ENCODE data around the gene TXNRD2.

The TXNRD2 gene

DNA sequence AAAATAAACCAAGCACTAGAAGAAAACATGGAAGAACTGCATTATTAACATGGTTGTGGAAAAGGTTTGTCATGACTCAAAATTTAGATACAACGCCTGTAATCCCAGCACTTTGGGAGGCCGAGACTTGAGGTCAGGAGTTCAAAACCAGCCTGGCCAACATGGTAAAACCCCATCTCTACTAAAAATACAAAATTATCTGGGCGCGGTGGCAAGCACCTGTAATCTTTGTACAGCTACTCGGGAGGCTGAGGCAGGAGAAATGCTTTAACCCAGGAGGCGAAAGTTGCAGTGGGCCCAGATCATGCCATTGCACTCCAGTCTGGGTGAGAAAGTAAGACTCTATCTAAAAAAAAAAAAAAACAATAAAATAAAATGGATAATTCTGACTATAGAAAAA, 110.6 kb downstream of the TXNRD2 start:
- H3K4me3 ChIP-seq (ENCODE audit: low read length): no peak overlapping the region
- no peaks in the 10 kb centered on the region for H3K36me3 ChIP-seq (replicated peaks; ENCODE audit: low read depth, low read length)
- no peak overlapping the region for H3K9ac ChIP-seq (ENCODE audit: low read length)
- no peaks in the 10 kb centered on the region for H3K27me3 ChIP-seq (ENCODE audit: low read depth, low read length)
- no peaks in the 10 kb centered on the region for H3K9me3 ChIP-seq (ENCODE audit: insufficient read depth, low read length)
- H4K20me1 ChIP-seq (ENCODE audit: insufficient read depth, low read length): no peaks in the 10 kb centered on the region
- no peak for TF ChIP-seq EZH2phosphoT487 (IDR thresholded peaks at IDR 0.05; ENCODE audit: low read depth)
- TF ChIP-seq, protein P1, sequence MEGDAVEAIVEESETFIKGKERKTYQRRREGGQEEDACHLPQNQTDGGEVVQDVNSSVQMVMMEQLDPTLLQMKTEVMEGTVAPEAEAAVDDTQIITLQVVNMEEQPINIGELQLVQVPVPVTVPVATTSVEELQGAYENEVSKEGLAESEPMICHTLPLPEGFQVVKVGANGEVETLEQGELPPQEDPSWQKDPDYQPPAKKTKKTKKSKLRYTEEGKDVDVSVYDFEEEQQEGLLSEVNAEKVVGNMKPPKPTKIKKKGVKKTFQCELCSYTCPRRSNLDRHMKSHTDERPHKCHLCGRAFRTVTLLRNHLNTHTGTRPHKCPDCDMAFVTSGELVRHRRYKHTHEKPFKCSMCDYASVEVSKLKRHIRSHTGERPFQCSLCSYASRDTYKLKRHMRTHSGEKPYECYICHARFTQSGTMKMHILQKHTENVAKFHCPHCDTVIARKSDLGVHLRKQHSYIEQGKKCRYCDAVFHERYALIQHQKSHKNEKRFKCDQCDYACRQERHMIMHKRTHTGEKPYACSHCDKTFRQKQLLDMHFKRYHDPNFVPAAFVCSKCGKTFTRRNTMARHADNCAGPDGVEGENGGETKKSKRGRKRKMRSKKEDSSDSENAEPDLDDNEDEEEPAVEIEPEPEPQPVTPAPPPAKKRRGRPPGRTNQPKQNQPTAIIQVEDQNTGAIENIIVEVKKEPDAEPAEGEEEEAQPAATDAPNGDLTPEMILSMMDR (IDR thresholded peaks at IDR 0.05; ENCODE audit: low read depth, low read length): no peak
- H3K79me2 ChIP-seq (ENCODE audit: low read length): no peaks in the 10 kb centered on the region
- peaks cover 10% of the 10 kb centered on the region for H3K4me1 ChIP-seq (ENCODE audit: low read length)
- H3K4me2 ChIP-seq (ENCODE audit: low read length): no peak overlapping the region
- no peak overlapping the region for H2AFZ ChIP-seq (ENCODE audit: low read depth, low read length)
- H3K27ac ChIP-seq (ENCODE audit: low read length): no peak overlapping the region

DNA sequence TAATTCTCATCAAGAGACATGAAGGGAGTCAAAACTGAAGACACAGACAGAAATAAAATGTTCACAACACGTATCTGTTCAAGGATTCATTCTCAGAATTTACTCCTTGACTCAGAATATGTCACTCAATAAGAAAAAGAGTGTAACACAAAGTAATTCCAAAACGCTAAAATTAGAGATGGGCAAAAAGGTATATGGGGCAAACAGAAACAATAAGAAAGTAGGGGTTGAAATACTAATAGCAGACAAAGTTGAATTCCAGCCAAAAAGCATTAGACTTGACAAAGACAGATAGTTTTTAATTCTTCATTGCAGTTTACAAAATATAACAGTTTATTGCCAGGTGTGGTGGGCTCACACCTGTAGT, 113.6 kb downstream of the TXNRD2 start:
- H3K4me1 ChIP-seq (ENCODE audit: low read length): peaks cover 9% of the 10 kb centered on the region
- no peak overlapping the region for H2AFZ ChIP-seq (ENCODE audit: low read depth, low read length)
- H3K9me3 ChIP-seq (ENCODE audit: insufficient read depth, low read length): no peaks in the 10 kb centered on the region
- H4K20me1 ChIP-seq (ENCODE audit: insufficient read depth, low read length): no peaks in the 10 kb centered on the region
- H3K27me3 ChIP-seq (ENCODE audit: low read depth, low read length): no peaks in the 10 kb centered on the region
- H3K79me2 ChIP-seq (ENCODE audit: low read length): no peaks in the 10 kb centered on the region
- no peaks in the 10 kb centered on the region for H3K36me3 ChIP-seq (replicated peaks; ENCODE audit: low read depth, low read length)
- H3K4me3 ChIP-seq (ENCODE audit: low read length): no peak overlapping the region
- no peak overlapping the region for H3K4me2 ChIP-seq (ENCODE audit: low read length)
- no peak overlapping the region for H3K27ac ChIP-seq (ENCODE audit: low read length)
- no peak overlapping the region for H3K9ac ChIP-seq (ENCODE audit: low read length)
- no peak for TF ChIP-seq EZH2phosphoT487 (IDR thresholded peaks at IDR 0.05; ENCODE audit: low read depth)
- TF ChIP-seq, protein P1 (IDR thresholded peaks at IDR 0.05; ENCODE audit: low read depth, low read length): no peak

DNA sequence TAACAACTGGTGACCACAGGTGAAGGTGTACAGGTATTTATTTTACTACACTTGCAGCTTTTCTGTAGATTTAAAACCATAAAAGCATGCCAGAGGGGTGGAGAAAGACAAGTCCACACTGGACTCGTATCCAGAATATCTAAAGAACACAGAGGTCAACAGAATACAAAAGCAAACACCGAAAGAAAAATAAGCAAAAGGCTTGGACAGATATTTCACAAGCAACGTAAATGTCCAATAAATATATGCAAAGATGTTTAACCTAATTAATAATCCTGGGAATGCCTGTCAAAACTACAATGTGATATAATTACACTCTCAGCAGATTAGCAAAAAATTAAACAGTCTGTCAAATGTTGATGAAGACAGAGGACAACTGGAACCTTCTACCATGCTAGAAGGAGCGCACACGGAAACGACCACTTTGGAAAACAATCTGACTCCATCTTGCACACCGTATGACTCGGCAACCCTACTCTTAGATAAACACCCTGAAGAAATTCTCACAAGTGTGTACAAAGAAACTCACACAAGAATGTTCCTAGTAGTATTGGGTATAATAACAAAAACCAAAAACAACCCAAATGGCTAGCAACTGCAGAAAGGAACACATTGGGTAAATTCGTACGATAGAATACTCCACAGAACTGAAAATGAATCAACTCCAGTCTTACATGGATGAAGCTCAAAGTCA, 114.1 kb downstream of the TXNRD2 start:
- no peaks in the 10 kb centered on the region for H3K9me3 ChIP-seq (ENCODE audit: insufficient read depth, low read length)
- no peaks in the 10 kb centered on the region for H3K27me3 ChIP-seq (ENCODE audit: low read depth, low read length)
- TF ChIP-seq, protein P1 (IDR thresholded peaks at IDR 0.05; ENCODE audit: low read depth, low read length): no peak
- TF ChIP-seq EZH2phosphoT487 (IDR thresholded peaks at IDR 0.05; ENCODE audit: low read depth): no peak

DNA sequence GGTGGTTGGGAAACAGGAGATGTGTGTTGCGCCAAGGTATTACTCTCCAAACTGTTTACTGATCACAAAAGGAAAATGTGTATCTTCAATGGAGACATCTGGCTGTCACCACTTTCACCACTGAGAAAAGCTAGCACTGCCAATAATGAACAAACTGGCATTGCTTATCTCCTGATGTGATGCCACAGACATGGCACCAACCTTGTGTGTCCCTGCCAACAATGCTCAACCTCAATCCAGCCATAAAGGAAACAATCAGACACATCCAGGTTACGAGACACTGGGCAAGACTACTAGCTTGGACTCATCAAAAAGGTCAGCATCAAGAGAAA, 115.0 kb downstream of the TXNRD2 start:
- Histone ChIP-seq H3K36me3 (replicated peaks; ENCODE audit: low read depth, low read length) (no peaks in the 10 kb centered on the region), H3K27ac (ENCODE audit: low read length) (no peak overlapping the region), H3K4me2 (ENCODE audit: low read length) (no peak overlapping the region), H4K20me1 (ENCODE audit: insufficient read depth, low read length) (no peaks in the 10 kb centered on the region), H3K79me2 (ENCODE audit: low read length) (no peaks in the 10 kb centered on the region), H3K9ac (ENCODE audit: low read length) (no peak overlapping the region), H2AFZ (ENCODE audit: low read depth, low read length) (no peak overlapping the region), H3K9me3 (ENCODE audit: insufficient read depth, low read length) (no peaks in the 10 kb centered on the region), H3K4me1 (ENCODE audit: low read length) (no peaks in the 10 kb centered on the region), H3K27me3 (ENCODE audit: low read depth, low read length) (no peaks in the 10 kb centered on the region), H3K4me3 (ENCODE audit: low read length) (no peak overlapping the region)
- TF ChIP-seq, protein P1 (IDR thresholded peaks at IDR 0.05; ENCODE audit: low read depth, low read length): no peak
- TF ChIP-seq EZH2phosphoT487 (IDR thresholded peaks at IDR 0.05; ENCODE audit: low read depth): no peak

More for the DNA sequence above, 114.1 kb downstream of the TXNRD2 start:
- Histone ChIP-seq H2AFZ (ENCODE audit: low read depth, low read length) (no peak overlapping the region), H3K4me2 (ENCODE audit: low read length) (no peak overlapping the region), H3K4me1 (ENCODE audit: low read length) (peaks cover 4% of the 10 kb centered on the region), H4K20me1 (ENCODE audit: insufficient read depth, low read length) (no peaks in the 10 kb centered on the region), H3K79me2 (ENCODE audit: low read length) (no peaks in the 10 kb centered on the region), H3K36me3 (replicated peaks; ENCODE audit: low read depth, low read length) (no peaks in the 10 kb centered on the region), H3K9ac (ENCODE audit: low read length) (no peak overlapping the region), H3K27ac (ENCODE audit: low read length) (no peak overlapping the region), H3K4me3 (ENCODE audit: low read length) (no peak overlapping the region)
